ENCODE measurements around the gene NOVA2. TPM values are rescaled to one million over a fixed set of nuclear protein-coding genes. Genes with fewer than 3 reads are reported as not detected.

The NOVA2 gene
- polyA plus RNA-seq, 1 of the 3 experiments (the other 2 are of a cell fraction), result 1.9 TPM

- WGBS (ENCODE audit: low lambda C conversion rate), result 100% methylated on average over 3 of the region's 3 CpGs
- H2AFZ ChIP-seq (ENCODE audit: low read depth), result no peak overlapping the region
- H3K9me3 ChIP-seq, result no peaks in the 10 kb centered on the region
- no peak for DNase-seq
- H3K4me2 ChIP-seq, result no peak overlapping the region
- no peak for TF ChIP-seq NFIC (IDR thresholded peaks at IDR 0.05; ENCODE audit: borderline replicate concordance)
- TF ChIP-seq EP300 (IDR thresholded peaks at IDR 0.05; ENCODE audit: borderline replicate concordance in 1 of 2, low read depth in 1 of 2, low read length in 1 of 2), result no peak
- no peak for TF ChIP-seq EZH2phosphoT487 (IDR thresholded peaks at IDR 0.05; ENCODE audit: borderline replicate concordance, low read depth)
- TF ChIP-seq FOXM1 (IDR thresholded peaks at IDR 0.05; ENCODE audit: low read depth), result no peak
- no peak for TF ChIP-seq JUND (IDR thresholded peaks at IDR 0.05)
- no peak for TF ChIP-seq REST (IDR thresholded peaks at IDR 0.05; ENCODE audit: low read depth, low read length)
- no peak for TF ChIP-seq RFX5 (IDR thresholded peaks at IDR 0.05; ENCODE audit: low read length)
- no peak for TF ChIP-seq YY1 (IDR thresholded peaks at IDR 0.05; ENCODE audit: low read depth)
- no peak for TF ChIP-seq GABPA (IDR thresholded peaks at IDR 0.05; ENCODE audit: low read depth)
- TF ChIP-seq MEF2A (IDR thresholded peaks at IDR 0.05; ENCODE audit: borderline replicate concordance, low read depth), result no peak
- no peak for TF ChIP-seq TAF1 (IDR thresholded peaks at IDR 0.05; ENCODE audit: borderline replicate concordance, low read depth, low read length)
- no peak for TF ChIP-seq ZBTB33 (IDR thresholded peaks at IDR 0.05; ENCODE audit: borderline replicate concordance, low read depth)
- CTCF ChIA-PET, result interaction anchor here (1.5 kb wide), 1 partner anchor 10 kb away, joined by 3 read pairs; no protein-coding TSS in a partner anchor
- H3K79me2 ChIP-seq (ENCODE audit: insufficient read depth), result no peaks in the 10 kb centered on the region
- no peaks in the 10 kb centered on the region for H3K9me2 ChIP-seq
- H3K27me3 ChIP-seq (ENCODE audit: insufficient read depth), result no peaks in the 10 kb centered on the region
- H3K4me3 ChIP-seq (ENCODE audit: low read depth in 2 of 2, low read length in 1 of 2), result no peak overlapping the region
- POLR2A ChIA-PET, result no interaction called here
- no peak overlapping the region for H3K27ac ChIP-seq (ENCODE audit: low read depth in 2 of 2, low read length in 1 of 2)
- H4K20me1 ChIP-seq (ENCODE audit: insufficient read depth), result no peaks in the 10 kb centered on the region
- H3K9ac ChIP-seq, result no peak overlapping the region
- no peaks in the 10 kb centered on the region for H3K4me1 ChIP-seq (ENCODE audit: control insufficient read depth in 1 of 2, insufficient read depth in 2 of 2, low read depth in 1 of 2, low read length in 1 of 2)
- H3F3A ChIP-seq (replicated peaks; ENCODE audit: insufficient read depth), result no peaks in the 10 kb centered on the region
- H3K36me3 ChIP-seq (replicated peaks in 1 of 2; ENCODE audit: control insufficient read depth in 1 of 2, insufficient read depth in 2 of 2, low read length in 1 of 2), result peaks cover under 1 to 3% of the 10 kb centered on the region in 2 experiments
Observed at GRCh38 chr19:45938733-45939319, 34.8 kb downstream of the NOVA2 start.

GRCh38 chr19:45935267-45935666 lies 38.4 kb downstream of the NOVA2 start:
- Histone ChIP-seq H3K4me1 (ENCODE audit: control insufficient read depth in 1 of 2, insufficient read depth in 2 of 2, low read depth in 1 of 2, low read length in 1 of 2) (no peaks in the 10 kb centered on the region), H3K9me3 (no peaks in the 10 kb centered on the region), H3K36me3 (replicated peaks in 1 of 2; ENCODE audit: control insufficient read depth in 1 of 2, insufficient read depth in 2 of 2, low read length in 1 of 2) (no peaks in the 10 kb centered on the region), H3K27ac (ENCODE audit: low read depth in 2 of 2, low read length in 1 of 2) (no peak overlapping the region), H3K4me2 (no peak overlapping the region), H3K9me2 (no peaks in the 10 kb centered on the region), H3F3A (replicated peaks; ENCODE audit: insufficient read depth) (no peaks in the 10 kb centered on the region), H3K27me3 (ENCODE audit: insufficient read depth) (no peaks in the 10 kb centered on the region), H3K79me2 (ENCODE audit: insufficient read depth) (no peaks in the 10 kb centered on the region), H3K9ac (no peak overlapping the region), H4K20me1 (ENCODE audit: insufficient read depth) (no peaks in the 10 kb centered on the region), H3K4me3 (ENCODE audit: low read depth in 2 of 2, low read length in 1 of 2) (no peak overlapping the region), H2AFZ (ENCODE audit: low read depth) (no peak overlapping the region)
- CTCF ChIA-PET, result no interaction called here
- POLR2A ChIA-PET, result no interaction called here
- 64% methylated on average over 14 of the region's 19 CpGs for WGBS (ENCODE audit: low lambda C conversion rate)
- DNase-seq, result no peak
- TF ChIP-seq MXI1 (IDR thresholded peaks at IDR 0.05; ENCODE audit: low read depth, low read length) (no peak), ZBTB33 (IDR thresholded peaks at IDR 0.05; ENCODE audit: borderline replicate concordance, low read depth) (no peak), FOSL2 (IDR thresholded peaks at IDR 0.05; ENCODE audit: borderline replicate concordance, low read depth) (no peak), MEF2A (IDR thresholded peaks at IDR 0.05; ENCODE audit: borderline replicate concordance, low read depth) (no peak), RXRA (IDR thresholded peaks at IDR 0.05; ENCODE audit: borderline replicate concordance, low read depth) (no peak), CTCF (IDR thresholded peaks at IDR 0.05) (no peak), ELF1 (IDR thresholded peaks at IDR 0.05) (no peak), FOXM1 (IDR thresholded peaks at IDR 0.05; ENCODE audit: low read depth) (no peak)
